B cell (primary cell): ENCODE results near the gene NUMB. TPM values are rescaled to one million over a fixed set of nuclear protein-coding genes. Genes with fewer than 3 reads are reported as not detected.

ENCODE experiments used
- ATAC-seq: fragments of 200-7000 bp; cut with Tn5 transposase; one replicate; pipeline ENCODE4 v1.10.0; 2021; ENCODE audit warnings: low read depth, mild to moderate bottlenecking, moderate number of reproducible peaks, moderate library complexity
- CTCF ChIA-PET: fragments of 350-600 bp; sonication (Branson Sonifier 250); formaldehyde crosslinking; loops from one replicate; lab custom pipeline; 2021; ENCODE audit warnings: antibody characterized with exemption, inconsistent platforms; lab: Charles Lee
- POLR2A ChIA-PET: fragments of 350-600 bp; sonication (Branson Sonifier 250); formaldehyde crosslinking; loops from one replicate; lab custom pipeline; 2021; ENCODE audit warnings: antibody characterized with exemption; lab: Charles Lee
- DNase-seq: peaks from one replicate; pipeline ENCODE4 v3.0.0; 2013
- H2AFZ ChIP-seq: 2 replicates; pipeline ENCODE4 v1.6.1; 2012; ENCODE audit warnings: mild to moderate bottlenecking, low read depth, low read length; ENCODE audit not compliant: insufficient read depth, poor library complexity, severe bottlenecking
- H3K27ac ChIP-seq, 2 donors: 1 replicate in 1 of 2; 2 replicates in 1 of 2; pipeline ENCODE4 v1.5.1; 2012 to 2013; ENCODE audit warnings: low read length in 2 of 2, mild to moderate bottlenecking in 2 of 2, moderate library complexity in 1 of 2
- H3K27me3 ChIP-seq, 4 experiments: fragments of 200-600 bp in 1 of 4; sonication (generic) in 1 of 4; replicated peaks in 1 of 4; 1 replicate in 2 of 4; 2 replicates in 2 of 4; pipeline versions ENCODE4 v1.6.1 to v1.7.0; 2013 to 2016; ENCODE audit warnings: low read length in 3 of 4, mild to moderate bottlenecking in 2 of 4, mixed read lengths in 1 of 4, moderate library complexity in 1 of 4; ENCODE audit not compliant: insufficient read depth in 4 of 4, control insufficient read depth in 3 of 4; ENCODE audit errors: control extremely low read depth in 1 of 4
- H3K36me3 ChIP-seq, 2 experiments: replicated peaks in 1 of 2; 1 replicate in 1 of 2; 2 replicates in 1 of 2; pipeline versions ENCODE4 v1.6.1 to v1.7.1; 2013; ENCODE audit warnings: low read length in 1 of 2; ENCODE audit not compliant: insufficient read depth in 2 of 2, control insufficient read depth in 1 of 2; ENCODE audit errors: control extremely low read depth in 1 of 2, extremely low read depth in 1 of 2
- H3K4me1 ChIP-seq, 2 donors: fragments of 200-600 bp in 1 of 2; sonication (generic) in 1 of 2; 1 replicate in 1 of 2; 2 replicates in 1 of 2; pipeline versions ENCODE4 v1.5.1 to v1.6.1; 2013 to 2017; ENCODE audit warnings: low read length in 2 of 2; ENCODE audit not compliant: control insufficient read depth in 2 of 2, insufficient read depth in 2 of 2
- H3K4me2 ChIP-seq: replicated peaks from 2 replicates; pipeline ENCODE3; 2012; ENCODE audit warnings: mild to moderate bottlenecking, low read depth, low read length; ENCODE audit not compliant: poor library complexity, severe bottlenecking
- H3K4me3 ChIP-seq, 5 experiments: fragments of 200-600 bp in 1 of 5; sonication (generic) in 1 of 5; 1 replicate in 3 of 5; 2 replicates in 2 of 5; pipeline versions ENCODE4 v1.5.1 to v1.7.0; 2011 to 2016; ENCODE audit warnings: low read length in 4 of 5, mild to moderate bottlenecking in 4 of 5, low read depth in 2 of 5, control low read depth in 1 of 5, moderate library complexity in 1 of 5; ENCODE audit not compliant: insufficient read depth in 1 of 5; ENCODE audit errors: control extremely low read depth in 1 of 5, extremely low read depth in 1 of 5
- H3K79me2 ChIP-seq: fragments of 200-600 bp; sonication (generic); one replicate; pipeline ENCODE4 v1.6.0; 2016; ENCODE audit warnings: low read length; ENCODE audit not compliant: control insufficient read depth, insufficient read depth
- H3K9ac ChIP-seq: fragments of 200-600 bp; sonication (generic); 2 replicates; pipeline ENCODE4 v1.6.1; 2017; ENCODE audit warnings: mild to moderate bottlenecking, low read length, moderate library complexity
- H3K9me3 ChIP-seq, 3 donors: one replicate each; pipeline versions ENCODE4 v1.6.1 to v1.7.1; 2013; ENCODE audit warnings: low read length in 2 of 3; ENCODE audit not compliant: control insufficient read depth in 2 of 3, insufficient read depth in 1 of 3; ENCODE audit errors: control extremely low read depth in 1 of 3
- H4K20me1 ChIP-seq: 2 replicates; pipeline ENCODE4 v1.6.0; 2012; ENCODE audit warnings: mild to moderate bottlenecking, low read length; ENCODE audit not compliant: insufficient read depth, control insufficient read depth, poor library complexity, severe bottlenecking
- H3K27ac Mint-ChIP-seq: one replicate; pipeline ENCODE4 v1.8.0; 2021; ENCODE audit warnings: mixed read lengths
- H3K27me3 Mint-ChIP-seq: one replicate; pipeline ENCODE4 v1.8.0; 2021; ENCODE audit warnings: mixed read lengths
- H3K4me1 Mint-ChIP-seq: one replicate; pipeline ENCODE4 v1.8.0; 2021; ENCODE audit warnings: mixed read lengths
- H3K4me3 Mint-ChIP-seq: one replicate; pipeline ENCODE4 v1.8.0; 2021; ENCODE audit warnings: mixed read lengths
- H3K9me3 Mint-ChIP-seq: one replicate; pipeline ENCODE4 v1.8.0; 2022; ENCODE audit warnings: mixed read lengths; ENCODE audit not compliant: insufficient read depth
- EZH2 ChIP-seq: IDR thresholded peaks from 2 replicates; pipeline ENCODE4 v1.6.1; 2012; ENCODE audit warnings: borderline replicate concordance, low read depth, mild to moderate bottlenecking, moderate library complexity, low read length; ENCODE audit not compliant: insufficient read depth, poor library complexity, severe bottlenecking
- WGBS: methylation state at CpG from one replicate; pipeline ENCODE4 v1.1.5; 2013; ENCODE audit warnings: missing lambda C conversion rate; ENCODE audit not compliant: insufficient coverage; 5-methylcytosine and 5-hydroxymethylcytosine counted together
- intact Hi-C: fragments of 100-400 bp; cut with micrococcal nuclease; formaldehyde crosslinking; loops from one replicate; pipeline ENCODE4 v1.10.0; 2022
- polyA plus RNA-seq: library from polyadenylated mRNA; depleted of rRNA; stranded (reverse); fragments of >200 nt; gene quantifications from 2 replicates; pipeline ENCODE4 v1.2.3, GENCODE V29; 2012
- total RNA-seq, 2 donors: library from RNA; stranded (reverse); fragments of 120-200 nt in 1 of 2; gene quantifications; 1 replicate in 1 of 2; 2 replicates in 1 of 2; pipeline versions ENCODE4 v1.2.3 to v1.2.4, GENCODE V29; 2013 to 2022
- TF ChIP-seq, protein P1 (sequence below): fragments of 200-600 bp; IDR thresholded peaks from one replicate; pipeline ENCODE4 v1.8.0; 2022; ENCODE audit warnings: antibody characterized with exemption, mild to moderate bottlenecking

The NUMB gene
- total and polyA plus RNA-seq, 2 donors (not counting 1 experiment from before 2014, with no cell fraction given), result 63.4 to 102 TPM

DNA sequence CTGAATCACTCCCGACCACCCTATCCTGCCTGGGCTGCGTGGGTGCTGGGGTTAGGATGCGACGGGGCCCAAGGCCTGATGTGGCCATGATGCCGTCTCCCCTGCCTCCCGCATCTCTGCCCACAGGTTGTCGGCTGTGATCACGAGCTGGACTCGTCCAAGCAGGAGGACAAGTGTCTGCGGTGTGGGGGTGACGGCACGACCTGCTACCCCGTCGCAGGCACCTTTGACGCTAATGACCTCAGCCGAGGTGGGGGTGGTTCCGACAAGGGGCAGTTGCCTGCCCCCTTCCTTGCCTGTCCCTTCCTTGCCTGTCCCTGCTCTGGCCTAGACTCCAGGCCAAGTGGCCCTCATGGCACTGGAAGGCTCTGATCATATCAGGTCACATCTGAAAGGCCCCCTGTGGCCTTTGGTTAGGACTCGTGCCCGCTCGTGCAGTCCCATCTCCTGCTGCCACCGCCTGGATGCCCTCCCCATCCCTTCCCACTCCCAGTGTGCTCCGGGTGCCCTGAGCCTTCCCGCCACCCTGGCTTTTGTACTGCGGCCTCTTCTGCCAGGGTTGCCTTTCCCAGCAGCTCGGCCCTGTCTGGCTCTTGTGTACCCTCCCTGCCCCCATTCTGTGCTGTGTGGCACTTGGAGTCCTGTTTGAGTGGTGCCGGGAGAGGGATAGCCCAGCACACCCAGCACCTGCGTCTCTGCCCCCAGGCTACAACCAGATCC, 207.4 kb downstream of the NUMB start:
- DNase-seq (no peak), ATAC-seq (no peak)
- POLR2A ChIA-PET, result no interaction called here
- no peaks in the 10 kb centered on the region for H3K36me3 ChIP-seq
- H3K4me1 Mint-ChIP-seq, result peaks cover 33% of the 10 kb centered on the region
- no peak overlapping the region for H3K9ac ChIP-seq
- CTCF ChIA-PET, result no interaction called here
- H4K20me1 ChIP-seq, result no peaks in the 10 kb centered on the region
- TF ChIP-seq, protein P1, sequence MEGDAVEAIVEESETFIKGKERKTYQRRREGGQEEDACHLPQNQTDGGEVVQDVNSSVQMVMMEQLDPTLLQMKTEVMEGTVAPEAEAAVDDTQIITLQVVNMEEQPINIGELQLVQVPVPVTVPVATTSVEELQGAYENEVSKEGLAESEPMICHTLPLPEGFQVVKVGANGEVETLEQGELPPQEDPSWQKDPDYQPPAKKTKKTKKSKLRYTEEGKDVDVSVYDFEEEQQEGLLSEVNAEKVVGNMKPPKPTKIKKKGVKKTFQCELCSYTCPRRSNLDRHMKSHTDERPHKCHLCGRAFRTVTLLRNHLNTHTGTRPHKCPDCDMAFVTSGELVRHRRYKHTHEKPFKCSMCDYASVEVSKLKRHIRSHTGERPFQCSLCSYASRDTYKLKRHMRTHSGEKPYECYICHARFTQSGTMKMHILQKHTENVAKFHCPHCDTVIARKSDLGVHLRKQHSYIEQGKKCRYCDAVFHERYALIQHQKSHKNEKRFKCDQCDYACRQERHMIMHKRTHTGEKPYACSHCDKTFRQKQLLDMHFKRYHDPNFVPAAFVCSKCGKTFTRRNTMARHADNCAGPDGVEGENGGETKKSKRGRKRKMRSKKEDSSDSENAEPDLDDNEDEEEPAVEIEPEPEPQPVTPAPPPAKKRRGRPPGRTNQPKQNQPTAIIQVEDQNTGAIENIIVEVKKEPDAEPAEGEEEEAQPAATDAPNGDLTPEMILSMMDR, result no peak
- no peaks in the 10 kb centered on the region for H3K9me3 Mint-ChIP-seq
- H2AFZ ChIP-seq, result no peak overlapping the region
- H3K27ac ChIP-seq, result no peak overlapping the region
- H3K27ac Mint-ChIP-seq, result no peak overlapping the region
- H3K27me3 ChIP-seq, result no peaks in the 10 kb centered on the region
- no peaks in the 10 kb centered on the region for H3K79me2 ChIP-seq
- no peak overlapping the region for H3K4me3 Mint-ChIP-seq
- intact Hi-C loops, result no loop called here
- WGBS, result over 99% methylated on average over 26 of the region's 27 CpGs
- peaks cover 24 to 30% of the 10 kb centered on the region in 2 donors for H3K4me1 ChIP-seq
- no peaks in the 10 kb centered on the region for H3K27me3 Mint-ChIP-seq
- H3K4me3 ChIP-seq, result no peak overlapping the region
- H3K4me2 ChIP-seq, result no peak overlapping the region
- peaks cover 0 to 4% (median 0%) of the 10 kb centered on the region in 3 donors for H3K9me3 ChIP-seq

DNA sequence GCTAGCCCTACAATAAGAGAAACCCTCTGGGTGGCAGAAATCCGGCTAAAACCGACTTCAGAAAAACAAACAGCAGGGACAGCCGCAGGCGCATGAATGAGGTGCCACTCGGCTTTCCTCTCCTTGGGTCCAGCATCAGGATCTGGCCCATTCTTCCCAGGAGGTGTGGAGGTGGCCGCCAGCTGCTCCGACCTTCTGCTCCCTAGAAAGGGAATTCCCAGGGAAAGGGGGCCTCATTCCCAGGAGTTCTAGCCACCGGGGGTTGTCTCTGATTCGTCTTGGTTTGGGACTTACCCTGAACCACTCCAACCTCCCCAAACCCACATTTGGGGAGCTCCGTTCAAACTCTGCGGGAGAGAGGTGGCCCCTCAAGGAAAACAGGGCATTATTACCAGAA, 208.0 kb downstream of the NUMB start:
- H3K79me2 ChIP-seq, result no peaks in the 10 kb centered on the region
- ChIA-PET POLR2A (no interaction called here), CTCF (no interaction called here)
- ATAC-seq, result no peak
- H3K27ac ChIP-seq, result no peak overlapping the region
- H3K27me3 ChIP-seq, result no peaks in the 10 kb centered on the region
- WGBS, result 97% methylated on average over 9 of the region's 11 CpGs
- Mint-ChIP-seq H3K4me1 (peaks cover 32% of the 10 kb centered on the region), H3K4me3 (no peak overlapping the region), H3K27me3 (no peaks in the 10 kb centered on the region), H3K9me3 (no peaks in the 10 kb centered on the region), H3K27ac (no peak overlapping the region)
- H3K9ac ChIP-seq, result no peak overlapping the region
- DNase-seq, result no peak
- H2AFZ ChIP-seq, result no peak overlapping the region
- H3K4me1 ChIP-seq, result peaks cover 26 to 36% of the 10 kb centered on the region in 2 donors
- H3K4me3 ChIP-seq, result no peak overlapping the region
- H3K4me2 ChIP-seq, result no peak overlapping the region
- no peaks in the 10 kb centered on the region for H3K36me3 ChIP-seq
- H3K9me3 ChIP-seq, result peaks cover 0 to 4% (median 0%) of the 10 kb centered on the region in 3 donors
- TF ChIP-seq, protein P1, result no peak
- no peak for TF ChIP-seq EZH2
- intact Hi-C loops, result no loop called here
- H4K20me1 ChIP-seq, result no peaks in the 10 kb centered on the region
